ENCODE results near the gene EIF5.
A peak's percentile ranks its signal among the peaks of the same experiment; 100 is the strongest.

EIF5 gene

DNA sequence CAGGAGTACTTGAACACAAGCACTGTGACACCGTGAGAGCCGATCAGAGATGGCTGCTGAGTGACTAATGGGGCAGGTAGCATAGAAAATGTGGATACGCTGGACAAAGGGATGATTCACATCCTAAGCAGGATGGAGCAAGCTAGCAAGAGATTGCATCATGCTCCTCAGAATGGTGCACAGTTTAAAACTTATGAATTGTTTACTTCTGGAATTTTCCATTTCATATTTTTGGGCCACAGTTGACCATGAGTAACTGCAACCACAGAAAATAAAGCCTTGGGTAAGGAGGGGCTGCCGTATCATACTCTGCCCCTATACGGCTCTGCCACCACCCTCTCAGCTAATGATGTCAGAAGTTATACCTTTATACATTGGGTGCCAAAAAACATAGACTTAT lies 27.8 kb downstream of the EIF5 start:
- TF ChIP-seq, protein P1, sequence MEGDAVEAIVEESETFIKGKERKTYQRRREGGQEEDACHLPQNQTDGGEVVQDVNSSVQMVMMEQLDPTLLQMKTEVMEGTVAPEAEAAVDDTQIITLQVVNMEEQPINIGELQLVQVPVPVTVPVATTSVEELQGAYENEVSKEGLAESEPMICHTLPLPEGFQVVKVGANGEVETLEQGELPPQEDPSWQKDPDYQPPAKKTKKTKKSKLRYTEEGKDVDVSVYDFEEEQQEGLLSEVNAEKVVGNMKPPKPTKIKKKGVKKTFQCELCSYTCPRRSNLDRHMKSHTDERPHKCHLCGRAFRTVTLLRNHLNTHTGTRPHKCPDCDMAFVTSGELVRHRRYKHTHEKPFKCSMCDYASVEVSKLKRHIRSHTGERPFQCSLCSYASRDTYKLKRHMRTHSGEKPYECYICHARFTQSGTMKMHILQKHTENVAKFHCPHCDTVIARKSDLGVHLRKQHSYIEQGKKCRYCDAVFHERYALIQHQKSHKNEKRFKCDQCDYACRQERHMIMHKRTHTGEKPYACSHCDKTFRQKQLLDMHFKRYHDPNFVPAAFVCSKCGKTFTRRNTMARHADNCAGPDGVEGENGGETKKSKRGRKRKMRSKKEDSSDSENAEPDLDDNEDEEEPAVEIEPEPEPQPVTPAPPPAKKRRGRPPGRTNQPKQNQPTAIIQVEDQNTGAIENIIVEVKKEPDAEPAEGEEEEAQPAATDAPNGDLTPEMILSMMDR (IDR thresholded peaks at IDR 0.05): no peak
- Mint-ChIP-seq H3K27ac (no peak overlapping the region), H3K36me3 (ENCODE audit: low read depth) (peaks cover 10% of the 10 kb centered on the region), H3K27me3 (ENCODE audit: low read depth, poor library complexity) (peaks cover 13% of the 10 kb centered on the region), H3K4me1 (no peaks in the 10 kb centered on the region), H3K9me3 (peaks cover 51% of the 10 kb centered on the region), H3K4me3 (no peak overlapping the region)
- DNase-seq: no peak

DNA sequence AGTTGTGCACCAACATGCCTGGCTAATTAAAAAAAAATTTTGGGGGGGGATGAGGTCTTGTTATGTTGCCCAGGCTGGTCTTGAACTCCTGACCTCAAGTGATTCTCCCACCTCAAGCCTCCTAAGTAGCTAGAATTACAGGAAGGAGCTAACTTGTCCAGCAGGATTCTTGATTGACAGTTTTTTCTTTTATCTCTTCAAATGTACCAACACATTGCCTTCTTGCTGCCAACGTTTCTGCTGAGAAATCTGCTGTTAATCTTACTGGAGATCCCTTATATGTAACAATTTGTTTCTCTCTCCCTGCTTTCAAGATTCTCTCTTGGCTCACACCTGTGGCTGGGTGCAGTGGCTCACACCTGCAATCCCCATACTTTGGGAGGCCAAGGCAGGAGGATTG lies 28.7 kb downstream of the EIF5 start:
- TF ChIP-seq, protein P1 (IDR thresholded peaks at IDR 0.05): no peak
- no peak overlapping the region for H3K27ac Mint-ChIP-seq
- peaks cover 51% of the 10 kb centered on the region for H3K9me3 Mint-ChIP-seq
- DNase-seq: no peak
- H3K4me3 Mint-ChIP-seq: no peak overlapping the region
- H3K36me3 Mint-ChIP-seq (ENCODE audit: low read depth): peaks cover 10% of the 10 kb centered on the region
- peaks cover 14% of the 10 kb centered on the region for H3K27me3 Mint-ChIP-seq (ENCODE audit: low read depth, poor library complexity)
- no peaks in the 10 kb centered on the region for H3K4me1 Mint-ChIP-seq

DNA sequence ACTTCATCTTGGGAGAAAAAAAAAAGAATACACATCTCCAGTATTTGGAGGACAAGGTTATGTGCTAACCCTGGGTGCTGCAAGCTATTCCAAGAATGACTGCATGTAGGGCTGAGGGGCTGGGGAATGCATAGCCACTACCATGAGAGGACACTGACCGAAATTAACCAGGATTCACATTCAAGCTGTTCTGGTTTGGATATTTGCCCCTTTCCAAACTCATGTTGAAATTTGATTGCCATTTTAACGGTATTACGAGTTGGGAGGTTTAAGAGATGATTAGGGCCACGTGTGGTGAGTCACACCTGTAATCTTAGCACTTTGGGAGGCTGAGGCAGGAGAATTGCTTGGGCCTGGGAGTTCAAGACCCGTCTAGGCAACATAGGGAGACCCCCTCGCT lies 32.7 kb downstream of the EIF5 start:
- peaks cover 36% of the 10 kb centered on the region for H3K9me3 Mint-ChIP-seq
- H3K4me1 Mint-ChIP-seq: peaks cover under 1% of the 10 kb centered on the region
- peaks cover 10% of the 10 kb centered on the region for H3K36me3 Mint-ChIP-seq (ENCODE audit: low read depth)
- TF ChIP-seq, protein P1 (IDR thresholded peaks at IDR 0.05): no peak
- DNase-seq: no peak
- H3K27ac Mint-ChIP-seq: no peak overlapping the region
- H3K27me3 Mint-ChIP-seq (ENCODE audit: low read depth, poor library complexity): peaks cover 18% of the 10 kb centered on the region
- H3K4me3 Mint-ChIP-seq: no peak overlapping the region

DNA sequence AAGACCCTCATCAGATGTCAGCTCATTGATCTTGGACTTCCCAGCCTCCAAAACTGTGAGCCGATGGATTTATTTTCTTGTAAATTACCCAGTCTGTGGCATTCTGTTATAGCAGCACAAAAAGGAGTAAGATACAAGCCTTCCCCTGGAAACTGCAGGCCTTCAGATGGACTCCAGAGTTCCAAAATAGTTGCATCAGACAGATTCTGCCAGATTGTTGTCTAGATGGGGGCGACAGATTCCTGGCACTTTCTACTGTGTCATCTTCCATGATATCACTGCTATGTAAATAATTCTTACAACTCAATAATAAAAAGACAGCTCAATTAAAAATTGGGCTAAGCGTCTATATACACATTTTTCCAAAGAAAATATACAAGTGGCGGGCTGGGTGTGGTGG lies 34.0 kb downstream of the EIF5 start:
- Mint-ChIP-seq H3K27ac (peak overlapping the region; percentile 80), H3K27me3 (ENCODE audit: low read depth, poor library complexity) (peaks cover 18% of the 10 kb centered on the region), H3K9me3 (peaks cover 23% of the 10 kb centered on the region), H3K36me3 (ENCODE audit: low read depth) (peaks cover 10% of the 10 kb centered on the region), H3K4me3 (no peak overlapping the region), H3K4me1 (peaks cover 12% of the 10 kb centered on the region)
- TF ChIP-seq, protein P1 (IDR thresholded peaks at IDR 0.05): no peak
- no peak for DNase-seq

DNA sequence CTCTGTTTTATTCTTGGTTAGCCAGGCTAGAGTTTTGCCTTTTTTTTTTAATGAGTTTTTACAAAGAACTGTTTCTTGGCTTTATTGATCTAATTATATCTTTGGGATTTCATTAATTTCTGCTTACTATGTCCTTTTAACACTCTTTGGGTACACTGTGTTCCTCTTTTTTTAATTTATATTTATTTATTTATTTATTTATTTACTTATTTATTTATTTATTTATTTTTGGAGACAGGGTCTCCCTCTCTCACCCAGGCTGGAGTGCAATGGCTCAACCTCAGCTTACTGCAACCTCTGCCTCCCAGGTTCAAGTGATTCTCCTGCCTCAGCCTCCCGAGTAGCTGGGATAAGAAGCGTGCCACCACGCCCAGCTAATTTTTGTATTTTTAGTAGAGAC lies 36.0 kb downstream of the EIF5 start:
- DNase-seq: no peak
- no peak overlapping the region for H3K4me3 Mint-ChIP-seq
- TF ChIP-seq, protein P1 (IDR thresholded peaks at IDR 0.05): no peak
- H3K4me1 Mint-ChIP-seq: peaks cover 12% of the 10 kb centered on the region
- H3K27ac Mint-ChIP-seq: no peak overlapping the region
- no peaks in the 10 kb centered on the region for H3K36me3 Mint-ChIP-seq (ENCODE audit: low read depth)
- H3K9me3 Mint-ChIP-seq: peaks cover 4% of the 10 kb centered on the region
- peaks cover 23% of the 10 kb centered on the region for H3K27me3 Mint-ChIP-seq (ENCODE audit: low read depth, poor library complexity)

DNA sequence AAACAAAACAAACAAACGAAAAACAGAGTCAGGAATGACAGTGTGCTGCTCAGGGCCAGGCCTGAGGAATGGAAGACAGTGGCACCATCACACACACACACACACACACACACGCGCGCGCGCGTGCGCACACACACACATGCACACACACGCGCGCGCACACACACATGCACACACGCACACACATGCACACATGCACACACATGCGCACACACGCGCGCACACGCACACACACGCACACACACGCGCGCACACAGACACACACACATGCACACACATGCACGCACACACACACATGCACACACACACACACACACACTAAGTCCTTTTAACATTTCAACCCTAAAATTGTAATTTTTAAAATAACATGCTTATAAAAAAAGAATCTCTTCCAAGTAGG lies 38.0 kb downstream of the EIF5 start:
- Mint-ChIP-seq H3K27ac (no peak overlapping the region), H3K9me3 (no peaks in the 10 kb centered on the region), H3K4me1 (peaks cover 12% of the 10 kb centered on the region), H3K4me3 (no peak overlapping the region), H3K36me3 (ENCODE audit: low read depth) (no peaks in the 10 kb centered on the region), H3K27me3 (ENCODE audit: low read depth, poor library complexity) (peaks cover 25% of the 10 kb centered on the region)
- DNase-seq: no peak
- TF ChIP-seq, protein P1 (IDR thresholded peaks at IDR 0.05): no peak

All from nephron progenitor cell (in vitro differentiated cells).